Hepatocyte (in vitro differentiated cells): ENCODE data around the gene KRR1.

Experiments
- CTCF ChIP-seq: fragments of 200-600 bp; sonication (generic); IDR thresholded peaks from 2 replicates; pipeline ENCODE4 v1.5.1; 2016; ENCODE audit warnings: antibody characterized with exemption, mild to moderate bottlenecking; ENCODE audit not compliant: poor library complexity
- EZH2 ChIP-seq: fragments of 200-600 bp; sonication (generic); IDR thresholded peaks from 2 replicates; pipeline ENCODE4 v1.6.1; 2016; ENCODE audit warnings: antibody characterized with exemption, mild to moderate bottlenecking, borderline replicate concordance

- no peak for TF ChIP-seq EZH2
- no peak for TF ChIP-seq CTCF
Observed at GRCh38 chr12:75481774-75482173, 29.6 kb downstream of the KRR1 start.
